Ascending aorta (tissue), 2 donors: ENCODE data around the gene ATP6V0A1. TPM values are rescaled to one million over a fixed set of nuclear protein-coding genes. Genes with fewer than 3 reads are reported as not detected.

Experiments used
- DNase-seq, 2 donors: peaks; one replicate each; pipeline ENCODE4 v3.0.0-alpha.2; 2019; ENCODE audit warnings: low spot score in 2 of 2
- H3K27ac ChIP-seq, 2 donors: fragments of 200-600 bp; sonication (generic); one replicate each; pipeline ENCODE4 v1.5.1; 2016 to 2017; ENCODE audit warnings: mild to moderate bottlenecking in 1 of 2
- H3K27me3 ChIP-seq: fragments of 200-600 bp; sonication (generic); one replicate; pipeline ENCODE4 v1.5.1; 2017
- H3K36me3 ChIP-seq, 2 donors: fragments of 200-600 bp; sonication (generic); one replicate each; pipeline ENCODE4 v1.5.1; 2016
- H3K4me1 ChIP-seq, 2 donors: fragments of 200-600 bp; sonication (generic); one replicate each; pipeline ENCODE4 v1.5.1; 2016 to 2017; ENCODE audit warnings: mild to moderate bottlenecking in 1 of 2
- H3K4me3 ChIP-seq, 2 donors: fragments of 200-600 bp; sonication (generic); one replicate each; pipeline ENCODE4 v1.5.1; 2016 to 2017; ENCODE audit warnings: mild to moderate bottlenecking in 1 of 2
- H3K9me3 ChIP-seq, 2 donors: fragments of 200-600 bp; sonication (generic); one replicate each; pipeline ENCODE4 v1.5.1; 2016
- CTCF ChIP-seq, 3 experiments: fragments of 200-600 bp in 2 of 3; fragments of 450-650 bp in 1 of 3; sonication (generic) in 2 of 3; IDR thresholded peaks; one replicate each; pipeline ENCODE4 v1.5.1; 2016 to 2019; ENCODE audit warnings: antibody characterized with exemption in 3 of 3, mild to moderate bottlenecking in 1 of 3, moderate library complexity in 1 of 3
- intact Hi-C: fragments of 100-400 bp; cut with DNase I; formaldehyde crosslinking; loops from one replicate; pipeline ENCODE4 v1.15.1; 2023
- total RNA-seq: library from RNA; depleted of rRNA; stranded (reverse); fragments of >200 nt; gene quantifications from one replicate; pipeline ENCODE4 v1.1.0, GENCODE V29; 2016

ATP6V0A1 gene
- total RNA-seq, 1 donor from 2014 or later: 59.0 TPM

GRCh38 chr17:42508426-42509165 is 49.9 kb downstream of the ATP6V0A1 start:
- TF ChIP-seq CTCF (IDR thresholded peaks at IDR 0.05): no peak
- Histone ChIP-seq H3K4me3 (no peak overlapping the region), H3K36me3 (peaks cover 22 to 36% of the 10 kb centered on the region in 2 donors), H3K4me1 (peaks cover 10 to 28% of the 10 kb centered on the region in 2 donors), H3K9me3 (no peaks in the 10 kb centered on the region), H3K27me3 (no peaks in the 10 kb centered on the region), H3K27ac (peak overlapping the region in 1 of 2 donors; percentile 60)
- DNase-seq: no peak
- intact Hi-C loops: no loop called here

DNA sequence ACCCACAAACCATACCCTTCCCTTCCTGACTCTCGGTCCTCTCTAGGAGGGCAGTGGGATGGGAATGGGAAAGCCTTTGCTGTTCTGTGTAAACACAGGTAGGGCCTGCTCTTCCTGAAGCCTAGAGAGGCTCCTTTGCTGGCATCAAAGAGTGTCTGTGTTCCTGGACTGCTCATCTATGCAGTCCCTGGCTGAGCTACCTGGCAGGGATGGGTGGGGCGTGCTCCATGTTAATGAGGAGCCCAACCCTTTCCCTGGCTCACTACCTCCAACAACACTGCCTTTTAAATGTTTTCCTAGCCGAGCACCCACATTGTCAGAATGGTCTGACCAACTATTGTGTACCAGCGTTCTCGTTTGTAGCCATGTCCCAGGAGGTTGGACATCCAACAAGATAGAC is 50.7 kb downstream of the ATP6V0A1 start:
- peak overlapping the region; percentile 54 to 60 for H3K27ac ChIP-seq
- H3K27me3 ChIP-seq: no peaks in the 10 kb centered on the region
- peaks cover 10 to 31% of the 10 kb centered on the region in 2 donors for H3K4me1 ChIP-seq
- intact Hi-C loops: no loop called here
- no peak for DNase-seq
- no peak for TF ChIP-seq CTCF (IDR thresholded peaks at IDR 0.05)
- no peak overlapping the region for H3K4me3 ChIP-seq
- H3K9me3 ChIP-seq: no peaks in the 10 kb centered on the region
- H3K36me3 ChIP-seq: peaks cover 28 to 36% of the 10 kb centered on the region in 2 donors

DNA sequence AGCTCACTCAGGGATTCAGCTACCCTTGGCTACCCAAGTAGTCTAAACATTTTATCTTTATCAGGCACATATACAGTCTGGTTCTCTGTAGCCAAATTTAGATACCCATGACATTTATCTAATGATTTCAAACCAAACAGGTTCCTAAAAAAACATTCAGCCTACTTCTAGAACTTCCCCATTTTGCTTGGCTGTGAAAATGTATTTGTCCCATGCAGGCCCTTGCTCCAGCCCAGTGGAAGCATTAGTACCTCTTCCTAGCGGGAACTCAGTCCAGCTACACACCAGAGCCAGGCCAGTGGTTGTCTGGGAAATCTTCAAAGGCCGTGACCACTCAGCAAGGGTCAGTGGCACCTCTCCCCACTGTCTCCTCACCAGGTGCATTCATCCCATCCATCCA is 51.2 kb downstream of the ATP6V0A1 start:
- H3K4me1 ChIP-seq: peaks cover 10 to 31% of the 10 kb centered on the region in 2 donors
- H3K9me3 ChIP-seq: no peaks in the 10 kb centered on the region
- H3K27me3 ChIP-seq: no peaks in the 10 kb centered on the region
- no peak for TF ChIP-seq CTCF (IDR thresholded peaks at IDR 0.05)
- no peak for DNase-seq
- intact Hi-C loops: no loop called here
- no peak overlapping the region for H3K4me3 ChIP-seq
- peak overlapping the region; percentile 54 to 60 for H3K27ac ChIP-seq
- H3K36me3 ChIP-seq: peaks cover 25 to 37% of the 10 kb centered on the region in 2 donors

- no peaks in the 10 kb centered on the region for H3K9me3 ChIP-seq
- TF ChIP-seq CTCF (IDR thresholded peaks at IDR 0.05): no peak
- H3K27me3 ChIP-seq: no peaks in the 10 kb centered on the region
- peaks cover 23 to 49% of the 10 kb centered on the region in 2 donors for H3K36me3 ChIP-seq
- DNase-seq: no peak
- H3K27ac ChIP-seq: peak overlapping the region; percentile 69 to 73
- intact Hi-C loops: no loop called here
- H3K4me1 ChIP-seq: peaks cover 15 to 44% of the 10 kb centered on the region in 2 donors
- no peak overlapping the region for H3K4me3 ChIP-seq
Observed at GRCh38 chr17:42512246-42512645, 53.6 kb downstream of the ATP6V0A1 start.

- Histone ChIP-seq H3K4me1 (peaks cover 19 to 49% of the 10 kb centered on the region in 2 donors), H3K36me3 (peaks cover 20 to 44% of the 10 kb centered on the region in 2 donors), H3K9me3 (no peaks in the 10 kb centered on the region), H3K4me3 (no peak overlapping the region), H3K27ac (peak overlapping the region; percentile 69 to 73), H3K27me3 (no peaks in the 10 kb centered on the region)
- DNase-seq: no peak
- no peak for TF ChIP-seq CTCF (IDR thresholded peaks at IDR 0.05)
- intact Hi-C loops: no loop called here
Observed at GRCh38 chr17:42512733-42513251, 54.1 kb downstream of the ATP6V0A1 start.
